ENCODE data around the gene ENPP6.

DNA sequence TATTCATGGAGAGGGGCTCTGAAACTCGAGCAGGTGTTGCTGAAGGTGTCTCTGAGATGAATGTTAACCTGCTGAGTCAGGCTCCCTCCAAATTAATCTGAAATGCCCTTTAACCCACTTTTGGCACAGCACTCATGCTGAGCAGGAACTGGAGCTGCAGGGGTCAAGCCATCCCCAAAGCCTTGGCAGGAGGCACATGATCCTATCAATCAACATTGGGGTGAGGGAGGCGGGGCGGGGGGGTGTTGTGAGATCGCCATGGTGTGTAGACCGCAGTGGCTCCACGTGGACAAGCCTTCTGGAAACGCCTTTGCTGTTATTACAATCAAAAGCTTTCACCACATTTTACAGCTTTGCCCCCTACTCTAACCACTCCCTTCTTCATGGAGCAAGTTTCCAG is 16.5 kb downstream of the ENPP6 start:
- no peak for TF ChIP-seq POLR2A (IDR thresholded peaks at IDR 0.05)
- TF ChIP-seq CTCF (IDR thresholded peaks at IDR 0.05), result no peak
